T-helper 1 cell treated with Interleukin-12 subunit alpha and Interleukin-12 subunit beta and Interleukin-4 antibody, amounts not matched to agents 30 μg/mL and 1 μg/mL, for 36 hours (primary cell): ENCODE measurements around the gene TFAM.

Experiments
- H3K27ac Mint-ChIP-seq: one replicate; pipeline ENCODE4 v1.8.0; 2021; ENCODE audit warnings: mild to moderate bottlenecking, mixed read lengths
- H3K27me3 Mint-ChIP-seq: one replicate; pipeline ENCODE4 v1.8.0; 2021; ENCODE audit warnings: low read depth, mixed read lengths
- H3K36me3 Mint-ChIP-seq: one replicate; pipeline ENCODE4 v1.8.0; 2021; ENCODE audit warnings: low read depth, mixed read lengths
- H3K4me1 Mint-ChIP-seq: one replicate; pipeline ENCODE4 v1.8.0; 2021; ENCODE audit warnings: low read depth, mixed read lengths
- H3K4me3 Mint-ChIP-seq: one replicate; pipeline ENCODE4 v1.8.0; 2021; ENCODE audit warnings: mild to moderate bottlenecking, moderate library complexity, mixed read lengths
- H3K9me3 Mint-ChIP-seq: one replicate; pipeline ENCODE4 v1.8.0; 2021; ENCODE audit warnings: mixed read lengths

TFAM gene

GRCh38 chr10:58436071-58436470 is 50.9 kb downstream of the TFAM start:
- Mint-ChIP-seq H3K36me3 (no peaks in the 10 kb centered on the region), H3K4me3 (no peak overlapping the region), H3K27ac (no peak overlapping the region), H3K27me3 (peaks cover 5% of the 10 kb centered on the region), H3K4me1 (peaks cover 4% of the 10 kb centered on the region), H3K9me3 (no peaks in the 10 kb centered on the region)

- H3K36me3 Mint-ChIP-seq, result no peaks in the 10 kb centered on the region
- H3K27ac Mint-ChIP-seq, result no peak overlapping the region
- H3K9me3 Mint-ChIP-seq, result no peaks in the 10 kb centered on the region
- peaks cover 5% of the 10 kb centered on the region for H3K27me3 Mint-ChIP-seq
- no peak overlapping the region for H3K4me3 Mint-ChIP-seq
- H3K4me1 Mint-ChIP-seq, result peaks cover 4% of the 10 kb centered on the region
Observed at GRCh38 chr10:58438340-58438871, 53.2 kb downstream of the TFAM start.

- H3K36me3 Mint-ChIP-seq, result no peaks in the 10 kb centered on the region
- H3K4me1 Mint-ChIP-seq, result peaks cover 4% of the 10 kb centered on the region
- peaks cover 5% of the 10 kb centered on the region for H3K27me3 Mint-ChIP-seq
- no peaks in the 10 kb centered on the region for H3K9me3 Mint-ChIP-seq
- no peak overlapping the region for H3K4me3 Mint-ChIP-seq
- no peak overlapping the region for H3K27ac Mint-ChIP-seq
Observed at GRCh38 chr10:58438986-58439385, 53.8 kb downstream of the TFAM start.

GRCh38 chr10:58439632-58440364 is 54.6 kb downstream of the TFAM start:
- no peaks in the 10 kb centered on the region for H3K36me3 Mint-ChIP-seq
- H3K4me3 Mint-ChIP-seq, result no peak overlapping the region
- H3K27me3 Mint-ChIP-seq, result peaks cover 5% of the 10 kb centered on the region
- no peaks in the 10 kb centered on the region for H3K9me3 Mint-ChIP-seq
- H3K27ac Mint-ChIP-seq, result no peak overlapping the region
- H3K4me1 Mint-ChIP-seq, result peaks cover 4% of the 10 kb centered on the region

- Mint-ChIP-seq H3K36me3 (no peaks in the 10 kb centered on the region), H3K27ac (no peak overlapping the region), H3K4me3 (no peak overlapping the region), H3K27me3 (peaks cover 5% of the 10 kb centered on the region), H3K9me3 (no peaks in the 10 kb centered on the region), H3K4me1 (no peaks in the 10 kb centered on the region)
Observed at GRCh38 chr10:58440484-58440883, 55.3 kb downstream of the TFAM start.

GRCh38 chr10:58444321-58444720 is 59.1 kb downstream of the TFAM start:
- H3K4me3 Mint-ChIP-seq, result no peak overlapping the region
- no peaks in the 10 kb centered on the region for H3K4me1 Mint-ChIP-seq
- H3K36me3 Mint-ChIP-seq, result no peaks in the 10 kb centered on the region
- no peak overlapping the region for H3K27ac Mint-ChIP-seq
- no peaks in the 10 kb centered on the region for H3K27me3 Mint-ChIP-seq
- H3K9me3 Mint-ChIP-seq, result no peaks in the 10 kb centered on the region

GRCh38 chr10:58444876-58445275 is 59.7 kb downstream of the TFAM start:
- H3K27ac Mint-ChIP-seq, result no peak overlapping the region
- no peaks in the 10 kb centered on the region for H3K9me3 Mint-ChIP-seq
- no peak overlapping the region for H3K4me3 Mint-ChIP-seq
- no peaks in the 10 kb centered on the region for H3K36me3 Mint-ChIP-seq
- H3K4me1 Mint-ChIP-seq, result no peaks in the 10 kb centered on the region
- H3K27me3 Mint-ChIP-seq, result no peaks in the 10 kb centered on the region

GRCh38 chr10:58448121-58448935 is 63.1 kb downstream of the TFAM start:
- Mint-ChIP-seq H3K36me3 (no peaks in the 10 kb centered on the region), H3K27ac (no peak overlapping the region), H3K4me1 (no peaks in the 10 kb centered on the region), H3K4me3 (no peak overlapping the region), H3K27me3 (no peaks in the 10 kb centered on the region), H3K9me3 (no peaks in the 10 kb centered on the region)
